Stimulated activated memory B cell treated with anti-CD40 and anti-IgM and Interleukin-4, amounts not matched to agents 10 μg/mL and 1 μg/mL and 100 μg/mL, for 72 hours (primary cell): ENCODE measurements around the gene BTBD8.
"Not testable (repeated sequence)": the region's sequence is repeated elsewhere in the genome, so short reads cannot be mapped to it uniquely, and the experiment has no call there.

ENCODE experiments used
- ATAC-seq: fragments of 150-1000 bp; cut with Tn5 transposase; 2 replicates; pipeline ENCODE4 v1.10.0; 2021
- H3K27ac Mint-ChIP-seq: one replicate; pipeline ENCODE4 v1.8.0; 2022; ENCODE audit warnings: mild to moderate bottlenecking, mixed read lengths
- H3K27me3 Mint-ChIP-seq: one replicate; pipeline ENCODE4 v1.8.0; 2022; ENCODE audit warnings: mixed read lengths
- H3K36me3 Mint-ChIP-seq: one replicate; pipeline ENCODE4 v1.8.0; 2022; ENCODE audit warnings: mixed read lengths
- H3K4me1 Mint-ChIP-seq: one replicate; pipeline ENCODE4 v1.8.0; 2022; ENCODE audit warnings: mixed read lengths
- H3K4me3 Mint-ChIP-seq: one replicate; pipeline ENCODE4 v1.8.0; 2022; ENCODE audit warnings: mild to moderate bottlenecking, moderate library complexity, mixed read lengths
- H3K9me3 Mint-ChIP-seq: one replicate; pipeline ENCODE4 v1.8.0; 2022; ENCODE audit warnings: mixed read lengths

Gene BTBD8

GRCh38 chr1:92078077-92078476, 2.1 kb upstream of the BTBD8 start:
- not testable (repeated sequence) for H3K27me3 Mint-ChIP-seq, H3K36me3 Mint-ChIP-seq, H3K4me1 Mint-ChIP-seq, H3K27ac Mint-ChIP-seq, ATAC-seq, H3K4me3 Mint-ChIP-seq, H3K9me3 Mint-ChIP-seq

- ATAC-seq, result no peak
- peak overlapping the region; percentile 80 for H3K27ac Mint-ChIP-seq
- no peaks in the 10 kb centered on the region for H3K4me1 Mint-ChIP-seq
- no peaks in the 10 kb centered on the region for H3K9me3 Mint-ChIP-seq
- H3K36me3 Mint-ChIP-seq, result no peaks in the 10 kb centered on the region
- H3K27me3 Mint-ChIP-seq, result no peaks in the 10 kb centered on the region
- no peak overlapping the region for H3K4me3 Mint-ChIP-seq
Observed at GRCh38 chr1:92079441-92079840, 704 bp upstream of the BTBD8 start.

GRCh38 chr1:92081031-92081430, 886 bp downstream of the BTBD8 start:
- ATAC-seq, result no peak
- Mint-ChIP-seq H3K27ac (peak overlapping the region; percentile 80), H3K36me3 (peaks cover 10% of the 10 kb centered on the region), H3K27me3 (no peaks in the 10 kb centered on the region), H3K4me3 (peak overlapping the region; percentile 93), H3K4me1 (no peaks in the 10 kb centered on the region), H3K9me3 (peaks cover 10% of the 10 kb centered on the region)

GRCh38 chr1:92084651-92085050, 4.5 kb downstream of the BTBD8 start:
- peaks cover 12% of the 10 kb centered on the region for H3K9me3 Mint-ChIP-seq
- H3K27me3 Mint-ChIP-seq, result no peaks in the 10 kb centered on the region
- peaks cover 10% of the 10 kb centered on the region for H3K36me3 Mint-ChIP-seq
- H3K4me1 Mint-ChIP-seq, result no peaks in the 10 kb centered on the region
- no peak overlapping the region for H3K27ac Mint-ChIP-seq
- ATAC-seq, result no peak
- H3K4me3 Mint-ChIP-seq, result no peak overlapping the region

- Mint-ChIP-seq H3K36me3 (peaks cover 10% of the 10 kb centered on the region), H3K27ac (no peak overlapping the region), H3K27me3 (no peaks in the 10 kb centered on the region), H3K4me1 (no peaks in the 10 kb centered on the region), H3K9me3 (peaks cover 12% of the 10 kb centered on the region), H3K4me3 (no peak overlapping the region)
- ATAC-seq, result no peak
Observed at GRCh38 chr1:92085727-92086126, 5.6 kb downstream of the BTBD8 start.

- H3K27me3 Mint-ChIP-seq, result no peaks in the 10 kb centered on the region
- H3K4me1 Mint-ChIP-seq, result no peaks in the 10 kb centered on the region
- no peak for ATAC-seq
- peaks cover 10% of the 10 kb centered on the region for H3K36me3 Mint-ChIP-seq
- H3K27ac Mint-ChIP-seq, result no peak overlapping the region
- H3K4me3 Mint-ChIP-seq, result no peak overlapping the region
- H3K9me3 Mint-ChIP-seq, result peaks cover 12% of the 10 kb centered on the region
Observed at GRCh38 chr1:92087542-92087941, 7.4 kb downstream of the BTBD8 start.

- Mint-ChIP-seq H3K4me3 (no peak overlapping the region), H3K27ac (no peak overlapping the region), H3K4me1 (no peaks in the 10 kb centered on the region), H3K27me3 (no peaks in the 10 kb centered on the region), H3K9me3 (peaks cover 2% of the 10 kb centered on the region), H3K36me3 (no peaks in the 10 kb centered on the region)
- no peak for ATAC-seq
Observed at GRCh38 chr1:92091625-92092024, 11.5 kb downstream of the BTBD8 start.

- Mint-ChIP-seq H3K4me1 (peaks cover 7% of the 10 kb centered on the region), H3K9me3 (no peaks in the 10 kb centered on the region), H3K36me3 (no peaks in the 10 kb centered on the region), H3K27me3 (no peaks in the 10 kb centered on the region), H3K27ac (no peak overlapping the region), H3K4me3 (no peak overlapping the region)
- no peak for ATAC-seq
Observed at GRCh38 chr1:92094090-92094489, 13.9 kb downstream of the BTBD8 start.

- Mint-ChIP-seq H3K4me3 (no peak overlapping the region), H3K4me1 (peaks cover 7% of the 10 kb centered on the region), H3K27ac (no peak overlapping the region), H3K36me3 (no peaks in the 10 kb centered on the region), H3K9me3 (no peaks in the 10 kb centered on the region), H3K27me3 (no peaks in the 10 kb centered on the region)
- ATAC-seq, result no peak
Observed at GRCh38 chr1:92094595-92094994, 14.4 kb downstream of the BTBD8 start.

GRCh38 chr1:92095874-92096273, 15.7 kb downstream of the BTBD8 start:
- Mint-ChIP-seq H3K27me3 (no peaks in the 10 kb centered on the region), H3K4me3 (no peak overlapping the region), H3K36me3 (no peaks in the 10 kb centered on the region), H3K9me3 (no peaks in the 10 kb centered on the region), H3K4me1 (peaks cover 7% of the 10 kb centered on the region), H3K27ac (no peak overlapping the region)
- ATAC-seq, result no peak

- Mint-ChIP-seq H3K27ac (no peak overlapping the region), H3K4me1 (peaks cover 7% of the 10 kb centered on the region), H3K9me3 (no peaks in the 10 kb centered on the region), H3K36me3 (no peaks in the 10 kb centered on the region), H3K4me3 (no peak overlapping the region), H3K27me3 (no peaks in the 10 kb centered on the region)
- ATAC-seq, result no peak
Observed at GRCh38 chr1:92096317-92096716, 16.2 kb downstream of the BTBD8 start.

- H3K36me3 Mint-ChIP-seq, result no peaks in the 10 kb centered on the region
- H3K4me3 Mint-ChIP-seq, result no peak overlapping the region
- ATAC-seq, result no peak
- H3K27ac Mint-ChIP-seq, result no peak overlapping the region
- H3K27me3 Mint-ChIP-seq, result no peaks in the 10 kb centered on the region
- H3K9me3 Mint-ChIP-seq, result no peaks in the 10 kb centered on the region
- no peaks in the 10 kb centered on the region for H3K4me1 Mint-ChIP-seq
Observed at GRCh38 chr1:92105546-92106081, 25.5 kb downstream of the BTBD8 start.

GRCh38 chr1:92108631-92109030, 28.5 kb downstream of the BTBD8 start:
- no peaks in the 10 kb centered on the region for H3K27me3 Mint-ChIP-seq
- H3K36me3 Mint-ChIP-seq, result no peaks in the 10 kb centered on the region
- H3K4me3 Mint-ChIP-seq, result no peak overlapping the region
- no peak for ATAC-seq
- no peak overlapping the region for H3K27ac Mint-ChIP-seq
- H3K4me1 Mint-ChIP-seq, result no peaks in the 10 kb centered on the region
- H3K9me3 Mint-ChIP-seq, result no peaks in the 10 kb centered on the region

GRCh38 chr1:92117526-92117925, 37.4 kb downstream of the BTBD8 start:
- H3K27ac Mint-ChIP-seq, result no peak overlapping the region
- H3K4me1 Mint-ChIP-seq, result no peaks in the 10 kb centered on the region
- H3K4me3 Mint-ChIP-seq, result no peak overlapping the region
- no peak for ATAC-seq
- no peaks in the 10 kb centered on the region for H3K27me3 Mint-ChIP-seq
- H3K36me3 Mint-ChIP-seq, result no peaks in the 10 kb centered on the region
- H3K9me3 Mint-ChIP-seq, result no peaks in the 10 kb centered on the region

GRCh38 chr1:92118826-92119225, 38.7 kb downstream of the BTBD8 start:
- ATAC-seq, result no peak
- no peaks in the 10 kb centered on the region for H3K36me3 Mint-ChIP-seq
- no peaks in the 10 kb centered on the region for H3K4me1 Mint-ChIP-seq

GRCh38 chr1:92123868-92124267, 43.7 kb downstream of the BTBD8 start:
- Mint-ChIP-seq H3K4me3 (no peak overlapping the region), H3K36me3 (no peaks in the 10 kb centered on the region)
- ATAC-seq, result no peak

More at GRCh38 chr1:92118826-92119225, 38.7 kb downstream of the BTBD8 start:
- no peaks in the 10 kb centered on the region for H3K27me3 Mint-ChIP-seq
- no peak overlapping the region for H3K27ac Mint-ChIP-seq
- H3K9me3 Mint-ChIP-seq, result no peaks in the 10 kb centered on the region
- H3K4me3 Mint-ChIP-seq, result no peak overlapping the region

GRCh38 chr1:92125204-92125603, 45.1 kb downstream of the BTBD8 start:
- no peaks in the 10 kb centered on the region for H3K9me3 Mint-ChIP-seq
- no peaks in the 10 kb centered on the region for H3K4me1 Mint-ChIP-seq
- ATAC-seq, result no peak
- H3K36me3 Mint-ChIP-seq, result no peaks in the 10 kb centered on the region
- H3K27ac Mint-ChIP-seq, result no peak overlapping the region
- H3K4me3 Mint-ChIP-seq, result no peak overlapping the region
- H3K27me3 Mint-ChIP-seq, result no peaks in the 10 kb centered on the region

More at GRCh38 chr1:92123868-92124267, 43.7 kb downstream of the BTBD8 start:
- Mint-ChIP-seq H3K9me3 (no peaks in the 10 kb centered on the region), H3K27me3 (no peaks in the 10 kb centered on the region), H3K4me1 (no peaks in the 10 kb centered on the region), H3K27ac (no peak overlapping the region)
